GM18868 (cell line): ENCODE measurements around the gene HAX1.
"Not testable (repeated sequence)": the region's sequence is repeated elsewhere in the genome, so short reads cannot be mapped to it uniquely, and the experiment has no call there.

Experiments used
- ATAC-seq: cut with Tn5 transposase; IDR thresholded peaks from one replicate; pipeline ENCODE4 v1.9.1; 2021; ENCODE audit warnings: mild to moderate bottlenecking, moderate library complexity; ENCODE audit not compliant: unreplicated experiment

The HAX1 gene

DNA sequence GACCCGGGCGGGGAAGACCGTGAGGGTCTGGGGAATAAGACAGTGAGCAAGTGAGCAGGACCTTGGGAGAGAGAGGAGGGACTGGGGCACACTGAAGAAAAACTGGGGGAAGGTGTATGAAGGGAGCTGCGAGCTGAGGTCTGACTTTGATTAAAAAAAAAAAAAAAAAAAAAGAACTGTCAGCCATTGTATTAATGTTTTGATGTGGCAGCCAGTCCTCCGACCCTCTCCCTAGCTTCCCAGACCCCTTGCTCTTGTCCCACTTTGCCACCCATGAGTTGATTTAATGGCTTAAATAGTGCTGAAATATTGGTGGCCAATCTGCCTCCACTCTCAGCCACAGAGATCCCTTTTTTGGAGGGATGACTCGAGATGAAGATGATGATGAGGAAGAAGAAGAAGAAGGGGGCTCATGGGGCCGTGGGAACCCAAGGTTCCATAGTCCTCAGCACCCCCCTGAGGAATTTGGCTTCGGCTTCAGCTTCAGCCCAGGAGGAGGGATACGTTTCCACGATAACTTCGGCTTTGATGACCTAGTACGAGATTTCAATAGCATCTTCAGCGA, 652 bp downstream of the HAX1 start:
- ATAC-seq, result no peak

DNA sequence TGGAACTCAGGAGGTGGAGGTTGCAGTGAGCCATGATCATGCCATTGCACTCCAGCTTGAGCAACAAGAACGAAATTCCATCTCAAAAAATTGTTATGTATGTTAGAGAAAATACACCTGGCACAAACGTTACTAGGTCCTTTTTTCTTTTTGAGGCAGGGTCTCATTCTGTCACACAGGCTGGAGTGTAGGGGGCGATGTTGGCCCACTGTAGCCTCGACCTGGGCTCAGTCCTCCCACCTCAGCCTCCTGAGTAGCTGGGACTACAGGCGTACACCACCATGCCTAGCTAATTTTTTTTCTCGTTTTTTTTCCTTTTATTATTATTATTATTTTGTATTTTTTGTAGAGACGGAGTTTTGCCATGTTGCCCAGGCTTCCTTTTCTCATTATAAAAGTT, 4.4 kb downstream of the HAX1 start:
- ATAC-seq, result no peak

DNA sequence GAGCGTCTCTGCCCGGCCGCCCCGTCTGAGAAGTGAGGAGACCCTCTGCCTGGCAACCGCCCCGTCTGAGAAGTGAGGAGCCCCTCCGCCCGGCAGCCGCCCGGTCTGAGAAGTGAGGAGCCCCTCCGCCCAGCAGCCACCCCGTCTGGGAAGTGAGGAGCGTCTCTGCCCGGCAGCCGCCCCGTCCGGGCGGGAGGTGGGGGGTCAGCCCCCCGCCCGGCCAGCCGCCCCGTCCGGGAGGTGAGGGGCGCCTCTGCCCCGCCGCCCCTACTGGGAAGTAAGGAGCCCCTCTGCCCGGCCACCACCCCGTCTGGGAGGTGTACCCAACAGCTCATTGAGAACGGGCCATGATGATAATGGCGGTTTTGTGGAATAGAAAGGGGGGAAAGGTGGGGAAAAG, 15.2 kb downstream of the HAX1 start:
- ATAC-seq, result not testable (repeated sequence)

DNA sequence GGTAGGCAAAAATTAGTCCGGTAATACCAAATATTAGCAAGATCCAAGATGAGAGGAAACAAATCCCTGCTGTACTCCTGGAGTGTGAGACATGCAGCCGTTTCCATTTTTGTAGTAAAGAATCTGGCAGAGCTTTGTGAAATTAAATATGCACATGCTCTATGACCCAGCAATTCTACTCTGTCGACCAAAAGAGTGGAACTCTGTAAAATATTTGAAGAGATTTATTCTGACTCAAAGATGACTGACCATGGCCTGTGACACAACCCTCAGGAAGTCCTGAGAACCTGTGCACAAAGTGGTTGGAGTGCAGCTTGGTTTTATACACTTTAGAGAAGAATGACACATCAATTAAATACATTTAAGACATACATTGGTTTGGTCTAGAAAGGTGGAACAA, 16.2 kb downstream of the HAX1 start:
- ATAC-seq, result no peak

DNA sequence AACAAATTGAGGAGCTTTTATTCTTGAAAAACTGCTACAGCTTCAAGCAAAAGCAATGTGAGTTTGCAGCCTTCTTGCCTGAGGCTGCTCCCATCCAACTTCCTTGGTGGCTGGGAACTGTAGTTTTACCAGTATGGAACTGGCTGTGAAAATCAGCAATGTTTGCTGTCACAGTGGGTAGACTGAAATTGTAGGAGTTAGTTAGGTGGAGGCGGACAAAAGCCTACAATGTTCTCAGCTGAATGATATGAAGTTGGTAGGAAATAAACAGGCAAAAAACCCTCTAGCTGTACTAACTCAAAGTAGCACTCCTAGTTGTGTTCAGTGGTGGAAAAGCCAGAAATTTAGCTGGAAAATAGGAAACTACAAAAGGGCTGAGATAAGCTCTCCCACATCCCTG, 18.5 kb downstream of the HAX1 start:
- ATAC-seq, result no peak

DNA sequence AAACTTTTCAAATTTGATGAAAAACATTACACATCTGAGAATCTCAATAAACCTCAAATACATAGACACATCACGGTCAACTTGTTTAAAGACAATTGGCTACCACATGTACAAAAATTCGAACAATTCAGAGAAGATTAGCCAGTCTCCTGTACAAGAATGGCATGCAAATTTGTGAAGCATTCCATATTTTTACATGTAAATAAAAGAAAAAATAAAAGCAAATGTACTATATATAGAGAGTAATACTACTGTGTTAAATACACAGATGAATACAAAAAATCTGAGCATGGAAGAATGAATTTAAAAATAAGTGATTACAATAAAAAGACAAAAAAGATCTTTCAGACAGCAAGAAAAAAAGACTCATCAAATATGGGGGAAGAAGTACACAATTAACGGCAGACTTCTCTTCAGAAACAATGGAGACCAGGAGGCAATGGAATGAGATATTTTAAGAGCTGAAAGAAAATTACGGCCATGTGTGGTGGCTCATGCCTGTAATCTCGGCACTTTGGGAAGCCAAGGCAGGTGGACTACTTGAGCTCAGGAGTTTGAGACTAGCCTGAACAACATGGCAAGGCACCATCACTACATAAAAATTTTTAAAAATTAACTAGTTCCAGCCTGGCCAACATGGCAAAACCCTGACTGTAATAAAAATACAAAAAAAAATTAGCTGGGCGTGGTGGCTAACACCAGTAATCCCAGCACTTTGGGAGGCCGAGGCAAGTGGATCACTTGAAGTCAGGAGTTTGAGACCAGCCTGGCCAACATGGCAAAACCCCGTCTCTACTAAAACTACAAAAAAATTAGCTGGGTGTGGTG, 23.2 kb downstream of the HAX1 start:
- ATAC-seq, result no peak

DNA sequence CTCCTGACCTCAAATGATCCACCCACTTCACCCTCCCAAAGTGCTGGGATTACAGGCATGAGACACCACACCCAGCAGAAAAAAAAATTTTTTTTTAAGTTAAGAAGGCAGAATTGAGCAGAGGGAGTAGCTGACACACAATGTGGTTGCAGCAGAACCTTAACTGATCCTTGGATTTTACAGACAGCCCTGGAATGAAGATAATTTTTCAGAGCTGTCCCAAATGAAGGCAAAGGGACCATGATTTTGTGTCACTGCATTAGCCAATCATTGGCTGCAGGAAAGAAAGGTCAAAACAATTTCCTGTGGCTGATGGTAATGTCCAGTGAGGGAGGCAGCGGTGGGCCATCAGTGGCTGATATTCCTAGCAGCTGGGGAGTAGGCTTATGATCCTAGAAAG, 29.2 kb downstream of the HAX1 start:
- no peak for ATAC-seq

DNA sequence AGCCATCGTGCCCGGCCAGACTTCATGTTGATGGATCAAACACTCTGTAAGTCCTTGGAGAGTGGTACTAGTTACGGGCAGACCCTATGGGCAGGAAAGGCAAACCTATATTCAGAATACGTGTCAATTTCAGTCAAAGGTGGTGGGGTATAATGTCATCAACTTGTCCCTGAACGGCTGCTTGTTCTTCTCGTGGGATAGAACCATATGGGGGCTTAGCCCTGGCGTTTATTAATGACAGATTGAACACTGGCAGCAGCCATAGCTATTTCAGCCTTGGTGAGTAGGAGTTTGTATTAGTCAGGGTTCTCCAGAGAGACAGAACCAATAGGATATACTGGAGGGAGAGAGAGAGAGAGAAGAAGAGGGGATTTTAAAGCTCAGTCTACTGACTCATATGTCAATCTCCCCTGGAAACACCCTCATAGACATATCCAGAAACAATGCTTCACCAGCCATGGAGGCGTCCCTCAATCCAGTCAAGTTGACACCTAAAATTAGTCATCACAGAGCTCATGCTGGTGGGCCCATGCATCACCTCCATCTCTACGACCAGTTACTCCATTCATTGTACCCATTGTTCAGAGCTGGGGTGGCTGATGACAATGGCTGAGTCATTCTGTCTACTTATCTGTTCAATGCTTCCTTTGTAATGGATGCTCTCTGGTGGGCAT, 32.4 kb downstream of the HAX1 start:
- ATAC-seq, result no peak

DNA sequence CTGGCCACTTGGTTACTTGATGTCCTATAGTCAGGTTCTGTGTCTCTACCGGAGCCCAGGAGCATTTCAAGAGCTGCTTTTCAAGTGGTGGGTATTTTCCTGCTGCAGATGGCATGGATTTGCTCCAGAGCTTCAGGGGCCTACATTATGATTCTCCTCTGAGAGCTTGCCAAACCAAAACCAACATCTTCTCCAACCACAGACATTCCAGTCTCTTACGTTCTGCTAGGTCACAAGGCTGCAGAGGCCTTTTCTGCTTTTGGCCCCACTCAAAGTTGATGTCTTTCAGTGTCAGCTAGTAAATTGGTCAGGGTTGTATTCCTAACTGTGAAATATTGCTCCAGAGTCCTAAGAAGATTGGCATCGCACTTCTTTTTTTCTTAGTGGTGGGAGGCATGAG, 33.7 kb downstream of the HAX1 start:
- ATAC-seq, result no peak

DNA sequence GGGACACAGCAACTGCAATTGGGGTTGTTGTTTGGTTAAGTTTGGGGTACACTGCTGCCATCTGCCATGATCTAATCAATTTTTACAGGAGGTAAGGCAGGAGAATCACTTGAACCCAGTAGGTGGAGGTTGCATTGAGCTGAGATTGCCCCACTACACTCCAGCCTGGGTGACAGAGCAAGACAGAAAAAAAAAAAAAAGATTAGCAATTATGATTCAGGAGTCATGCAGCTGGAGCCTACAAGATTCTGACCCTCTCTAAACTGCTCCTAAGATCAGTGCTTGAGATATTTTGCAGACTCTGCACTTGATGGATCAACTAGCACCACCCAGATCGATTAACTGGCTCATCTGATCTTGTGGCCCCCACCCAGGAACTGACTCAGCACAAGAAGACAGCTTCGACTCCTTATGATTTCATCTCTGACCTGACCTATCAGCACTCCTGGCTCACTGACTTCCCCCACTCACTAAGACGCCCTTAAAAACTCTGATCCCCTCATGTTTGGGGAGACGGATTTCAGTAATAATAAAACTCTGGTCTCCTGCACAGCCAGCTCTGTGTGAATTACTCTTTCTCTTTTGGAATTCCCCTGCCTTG, 35.3 kb downstream of the HAX1 start:
- not testable (repeated sequence) for ATAC-seq

DNA sequence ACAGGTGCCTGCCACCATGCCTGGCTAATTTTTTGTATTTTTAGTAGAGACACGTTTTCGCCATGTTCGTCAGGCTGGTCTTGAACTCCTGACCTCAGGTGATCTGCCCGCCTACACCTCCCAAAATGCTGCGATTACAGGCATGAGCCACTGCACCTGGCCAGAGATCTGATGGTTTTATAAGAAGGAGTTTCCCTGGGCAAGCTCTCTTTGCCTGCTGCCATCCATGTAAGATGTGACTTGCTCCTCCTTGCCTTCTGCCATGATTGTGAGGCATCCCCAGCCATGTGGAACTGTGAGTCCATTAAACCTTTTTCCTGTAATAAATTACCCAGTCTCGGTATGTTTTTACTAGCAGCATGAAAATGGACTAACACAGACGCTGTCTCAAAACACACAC, 36.7 kb downstream of the HAX1 start:
- not testable (repeated sequence) for ATAC-seq

DNA sequence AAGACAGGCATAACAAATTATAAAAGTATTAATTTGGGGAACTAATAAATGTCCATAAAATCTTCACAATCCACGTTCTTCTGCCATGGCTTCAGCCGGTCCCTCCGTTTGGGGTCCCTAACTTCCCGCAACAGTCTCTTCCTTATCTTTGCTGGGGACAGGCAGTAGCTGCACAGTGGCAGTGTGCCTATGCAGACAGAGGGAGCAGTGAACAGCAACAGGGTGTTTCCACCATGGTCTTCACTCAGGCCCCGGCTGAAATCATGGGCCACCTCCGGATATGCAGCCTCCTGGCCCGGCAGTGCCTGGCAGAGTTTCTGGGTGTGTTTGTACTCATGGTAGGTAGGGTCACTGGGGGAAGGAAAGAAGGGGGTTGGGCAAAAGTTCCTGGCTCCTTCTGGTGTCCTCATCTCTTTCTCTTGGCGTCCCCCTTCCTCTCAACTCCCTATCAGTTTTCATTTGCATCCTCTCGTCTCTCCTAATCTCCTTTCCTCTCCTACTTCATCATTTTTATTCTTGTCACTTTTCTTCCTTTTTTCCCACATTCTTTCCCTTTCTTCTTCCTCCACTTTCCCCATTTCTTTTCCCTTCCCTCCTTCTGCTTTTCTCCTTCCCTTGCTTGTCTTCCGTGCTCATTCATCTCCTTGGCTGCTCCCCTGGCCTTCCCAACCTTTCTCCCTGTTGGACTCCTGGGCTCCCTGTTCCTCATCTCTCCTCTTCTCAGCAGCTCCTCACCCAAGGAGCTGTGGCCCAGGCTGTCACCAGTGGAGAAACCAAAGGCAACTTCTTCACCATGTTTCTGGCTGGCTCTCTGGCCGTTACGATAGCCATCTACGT, 40.0 kb downstream of the HAX1 start:
- ATAC-seq, result not testable (repeated sequence)

DNA sequence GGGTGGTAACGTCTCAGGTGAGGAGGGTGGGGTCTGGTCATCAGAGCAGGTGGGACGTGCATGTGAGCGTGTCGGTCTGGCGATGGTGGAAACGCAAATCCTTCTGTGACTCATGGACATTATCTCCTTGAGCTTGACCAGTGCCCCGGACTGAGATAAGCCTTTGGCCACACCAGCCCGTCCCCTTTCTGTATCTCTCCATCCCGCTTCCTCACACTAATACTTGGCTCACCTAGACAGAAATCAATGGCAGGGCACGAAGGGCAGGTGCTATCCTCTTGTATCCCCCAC, 40.6 kb downstream of the HAX1 start:
- no peak for ATAC-seq

DNA sequence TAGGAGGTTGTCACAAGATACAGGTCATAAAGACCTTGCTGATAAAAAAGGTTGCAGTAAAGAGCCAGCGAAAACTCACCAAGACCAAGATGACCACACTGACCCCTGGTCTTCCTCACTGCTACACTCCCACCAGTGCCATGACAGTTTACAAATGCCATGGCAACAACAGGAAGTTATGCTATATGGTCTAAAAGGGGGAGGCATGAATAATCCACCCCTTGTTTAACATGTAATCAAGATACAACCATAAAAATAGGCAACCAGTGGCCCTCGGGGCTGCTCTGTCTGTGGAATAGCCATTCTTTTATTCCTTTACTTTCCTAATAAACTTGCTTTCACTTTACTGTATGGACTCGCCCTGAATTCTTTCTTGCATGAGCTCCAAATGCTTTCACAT, 41.8 kb downstream of the HAX1 start:
- not testable (repeated sequence) for ATAC-seq

DNA sequence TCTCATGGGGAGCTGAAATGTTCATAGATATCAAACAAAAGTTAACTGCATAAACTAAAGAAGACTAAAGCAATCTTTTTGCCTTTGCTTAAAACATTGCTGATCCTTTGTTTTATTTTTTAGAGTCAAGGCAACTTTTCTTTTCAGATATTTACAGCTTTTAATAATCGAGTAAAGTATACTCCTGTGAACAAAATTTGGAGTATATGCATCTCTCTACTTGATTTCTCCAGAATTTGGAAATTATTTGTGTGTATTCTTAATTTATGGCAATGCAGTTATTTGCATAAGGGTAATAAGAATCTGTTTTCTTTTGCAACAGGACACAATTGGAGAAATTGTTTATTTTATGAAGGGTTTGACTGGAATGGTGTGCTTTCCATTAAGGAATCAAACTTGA, 44.3 kb downstream of the HAX1 start:
- ATAC-seq, result no peak

DNA sequence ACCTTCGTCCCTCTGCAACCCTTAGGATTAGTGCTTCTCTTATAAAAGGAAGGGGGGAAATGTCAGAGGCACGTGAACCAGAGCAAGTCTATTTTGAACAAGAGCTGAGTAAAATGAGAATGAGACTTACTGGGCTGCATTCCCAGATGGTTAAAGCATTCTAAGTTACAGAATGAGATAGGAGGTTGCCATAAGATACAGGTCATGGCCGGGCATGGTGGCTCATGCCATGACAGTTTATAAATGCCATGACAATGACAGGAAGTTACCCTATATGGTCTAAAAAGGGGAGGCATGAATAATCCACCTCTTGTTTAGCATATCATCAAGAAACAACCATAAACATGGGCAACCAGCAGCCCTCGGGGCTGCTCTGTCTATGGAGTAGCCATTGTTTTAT, 46.0 kb downstream of the HAX1 start:
- ATAC-seq, result no peak

DNA sequence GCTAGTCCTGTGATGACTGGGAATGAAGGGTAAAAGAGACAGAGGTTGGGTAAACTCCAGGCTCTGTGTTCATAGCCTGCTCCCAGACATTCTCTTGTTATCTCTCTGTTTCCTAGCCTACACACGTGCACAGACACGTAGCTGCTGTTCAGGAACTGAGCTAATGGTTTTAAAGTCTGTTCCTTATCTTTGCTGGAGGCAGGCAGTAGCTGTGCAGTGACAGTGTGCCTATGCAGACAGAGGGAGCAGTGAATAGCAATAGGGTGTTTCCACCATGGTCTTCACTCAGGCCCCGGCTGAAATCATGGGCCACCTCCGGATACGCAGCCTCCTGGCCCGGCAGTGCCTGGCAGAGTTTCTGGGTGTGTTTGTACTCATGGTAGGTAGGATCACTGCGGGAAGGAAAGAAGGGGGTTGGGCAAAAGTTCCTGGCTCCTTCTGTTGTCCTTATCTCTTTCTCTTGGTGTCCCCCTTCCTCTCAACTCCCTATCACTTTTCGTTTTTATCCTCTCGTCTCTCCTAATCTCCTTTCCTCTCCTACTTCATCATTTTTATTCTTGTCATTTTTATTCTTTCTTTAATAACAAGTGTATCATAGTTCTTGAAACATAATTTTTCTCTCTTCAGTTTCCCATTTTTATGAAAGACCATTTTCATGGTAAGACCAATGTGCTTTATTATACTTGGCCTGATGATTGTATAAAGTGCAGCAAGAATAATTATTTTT, 48.6 kb downstream of the HAX1 start, which contains the start of gene AQP10:
Gene AQP10 (plus strand): TSS at position 212 of the 727 bp plus-strand sequence. CDS start 63 bp downstream, at position 275.
- no peak for ATAC-seq

DNA sequence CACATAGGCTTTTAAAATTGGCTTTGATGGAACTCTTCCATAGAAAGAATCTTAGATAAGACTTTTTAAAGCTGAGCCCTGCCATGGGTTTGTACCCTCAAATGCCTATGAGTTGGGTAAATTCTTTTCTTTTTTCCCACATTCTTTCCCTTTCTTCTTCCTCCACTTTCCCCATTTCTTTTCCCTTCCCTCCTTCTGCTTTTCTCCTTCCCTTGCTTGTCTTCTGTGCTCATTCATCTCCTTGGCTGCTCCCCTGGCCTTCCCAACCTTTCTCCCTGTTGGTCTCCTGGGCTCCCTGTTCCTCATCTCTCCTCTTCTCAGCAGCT, 49.1 kb downstream of the HAX1 start:
- ATAC-seq, result not testable (repeated sequence)

DNA sequence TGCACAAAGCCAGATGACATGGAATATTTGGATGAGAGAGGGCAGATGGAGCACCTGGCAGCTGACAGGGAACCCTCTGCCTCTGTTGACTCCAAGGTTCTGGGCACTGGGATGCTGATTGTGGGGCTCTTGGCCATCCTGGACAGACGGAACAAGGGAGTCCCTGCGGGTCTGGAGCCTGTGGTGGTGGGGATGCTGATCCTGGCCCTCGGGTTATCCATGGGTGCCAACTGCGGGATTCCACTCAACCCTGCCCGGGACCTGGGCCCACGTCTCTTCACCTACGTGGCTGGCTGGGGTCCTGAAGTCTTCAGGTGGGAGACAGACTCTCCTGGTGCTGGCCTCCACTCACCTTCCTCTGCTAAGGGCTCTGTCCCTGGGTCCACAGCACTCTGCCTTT, 51.1 kb downstream of the HAX1 start:
- ATAC-seq, result no peak

DNA sequence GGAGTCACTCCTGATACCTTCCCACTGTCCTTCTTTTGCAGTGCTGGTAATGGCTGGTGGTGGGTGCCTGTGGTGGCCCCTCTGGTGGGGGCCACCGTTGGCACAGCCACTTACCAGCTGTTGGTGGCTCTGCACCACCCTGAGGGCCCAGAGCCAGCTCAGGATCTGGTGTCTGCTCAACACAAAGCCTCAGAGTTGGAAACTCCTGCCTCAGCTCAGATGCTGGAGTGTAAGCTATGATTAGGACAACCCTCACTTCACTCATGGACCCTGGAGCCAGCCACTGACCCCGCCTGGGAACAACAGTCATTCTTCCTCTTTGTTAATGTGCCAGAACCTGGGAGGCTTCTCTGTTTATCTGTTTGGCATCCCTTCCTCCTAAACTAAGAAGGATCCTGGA, 51.8 kb downstream of the HAX1 start:
- ATAC-seq, result no peak
